RCC 7860 (cell line): ENCODE results near the gene CREBBP.
"Not testable (repeated sequence)": the region's sequence is repeated elsewhere in the genome, so short reads cannot be mapped to it uniquely, and the experiment has no call there.

Experiments
- DNase-seq: peaks from one replicate; pipeline ENCODE4 v3.0.0-alpha.2; 2015; ENCODE audit warnings: low spot score
- FAIRE-seq: peaks from 2 replicates; lab custom pipeline; 2012; peaks lifted over from hg19 to GRCh38; lab: Jason Lieb, UNC

CREBBP gene

DNA sequence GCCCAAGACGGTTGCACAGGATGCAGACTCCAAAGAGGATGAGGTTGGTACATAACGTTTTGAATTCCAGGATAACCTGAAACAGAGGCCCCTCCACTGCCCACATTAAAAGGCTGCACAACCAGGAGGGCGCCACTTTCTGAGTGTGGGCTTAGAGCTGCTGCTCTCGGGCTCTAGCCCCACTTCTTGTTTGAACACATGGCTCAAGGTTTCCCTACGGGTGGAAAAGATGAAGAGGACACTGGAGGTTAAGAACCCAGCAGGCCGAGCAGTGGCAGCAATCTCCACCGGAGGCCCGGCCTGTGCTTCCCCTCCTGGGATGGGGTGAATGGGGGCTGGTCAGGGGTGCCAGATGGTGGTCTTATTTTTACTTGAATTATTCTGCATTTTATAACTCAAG, 155.2 kb downstream of the CREBBP start:
- FAIRE-seq = no peak
- no peak for DNase-seq

DNA sequence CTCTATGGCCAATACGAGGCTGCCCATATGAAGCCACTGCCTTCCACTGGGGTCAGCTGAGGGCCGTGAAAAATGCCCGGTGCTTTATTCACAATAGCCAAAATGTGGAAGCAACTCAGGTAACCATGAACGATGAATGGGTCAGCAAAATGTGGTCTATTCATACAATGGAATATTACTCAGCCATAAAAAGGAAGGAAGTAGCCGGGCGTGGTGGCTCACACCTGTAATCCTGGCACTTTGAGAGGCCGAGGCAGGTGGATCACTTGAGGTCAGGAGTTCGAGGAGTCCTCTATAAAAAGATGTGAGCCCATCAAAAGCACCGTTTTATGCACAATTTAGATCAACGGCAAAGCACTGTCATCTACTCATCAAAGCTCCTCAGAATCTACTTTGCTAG, 158.0 kb downstream of the CREBBP start:
- FAIRE-seq = no peak
- no peak for DNase-seq

DNA sequence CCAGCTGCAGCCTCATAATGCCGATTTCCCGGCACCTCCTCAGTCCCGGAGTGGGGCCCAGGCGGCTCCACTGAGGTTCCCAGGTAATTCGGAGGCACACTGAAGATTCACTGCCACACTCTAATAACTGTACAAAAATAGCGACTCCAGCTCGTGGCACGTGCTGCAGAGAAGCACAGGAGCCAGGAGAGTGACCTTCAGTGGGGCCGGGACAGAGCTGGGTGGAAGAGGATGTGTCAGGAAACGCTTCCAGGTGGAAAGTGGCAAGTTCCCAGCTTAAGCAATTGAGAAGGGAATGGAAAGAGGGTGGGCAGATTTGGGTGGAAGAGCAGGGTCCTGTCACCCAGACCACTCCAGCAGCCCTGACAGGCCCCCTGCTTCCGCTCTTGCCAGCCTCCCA, 160.1 kb downstream of the CREBBP start:
- DNase-seq (no peak), FAIRE-seq (no peak)

DNA sequence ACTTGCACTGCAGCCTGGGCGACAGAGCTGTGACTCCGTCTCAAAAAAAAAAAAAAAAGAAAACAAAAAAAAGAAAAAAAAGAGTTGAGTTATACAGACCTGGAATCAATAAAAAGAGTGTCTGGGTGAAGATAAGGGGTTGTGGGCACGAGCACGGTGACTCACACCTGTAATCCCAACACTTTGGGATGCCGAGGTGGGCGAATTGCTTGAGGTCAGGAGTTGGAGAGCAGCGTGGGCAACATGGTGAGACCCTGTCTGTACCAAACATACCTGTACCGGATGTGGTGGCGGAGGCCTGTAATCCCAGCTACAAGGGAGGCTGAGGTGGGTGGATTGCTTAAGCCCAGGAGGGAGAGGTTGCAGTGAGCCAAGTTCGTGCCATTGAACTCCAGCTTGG, 161.9 kb downstream of the CREBBP start:
- DNase-seq (no peak), FAIRE-seq (no peak)

DNA sequence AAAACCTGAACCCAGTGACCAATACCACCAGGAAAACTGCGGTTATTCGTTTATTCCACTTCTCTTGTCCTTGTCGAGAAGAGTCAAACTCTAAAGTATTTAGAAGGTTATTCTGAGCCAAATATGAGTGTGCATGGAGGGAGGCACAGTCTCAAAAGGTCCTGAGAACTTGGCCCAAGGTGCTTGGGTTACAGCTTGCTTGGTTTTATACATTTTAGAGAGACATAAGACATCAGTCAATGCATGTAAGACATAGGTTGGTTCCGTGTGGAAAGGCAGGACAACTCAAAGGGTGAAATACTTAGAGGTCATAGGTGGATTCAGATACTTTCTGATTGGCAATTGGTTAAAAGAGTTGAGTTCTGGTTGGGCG, 162.5 kb downstream of the CREBBP start:
- DNase-seq = no peak
- FAIRE-seq = no peak

DNA sequence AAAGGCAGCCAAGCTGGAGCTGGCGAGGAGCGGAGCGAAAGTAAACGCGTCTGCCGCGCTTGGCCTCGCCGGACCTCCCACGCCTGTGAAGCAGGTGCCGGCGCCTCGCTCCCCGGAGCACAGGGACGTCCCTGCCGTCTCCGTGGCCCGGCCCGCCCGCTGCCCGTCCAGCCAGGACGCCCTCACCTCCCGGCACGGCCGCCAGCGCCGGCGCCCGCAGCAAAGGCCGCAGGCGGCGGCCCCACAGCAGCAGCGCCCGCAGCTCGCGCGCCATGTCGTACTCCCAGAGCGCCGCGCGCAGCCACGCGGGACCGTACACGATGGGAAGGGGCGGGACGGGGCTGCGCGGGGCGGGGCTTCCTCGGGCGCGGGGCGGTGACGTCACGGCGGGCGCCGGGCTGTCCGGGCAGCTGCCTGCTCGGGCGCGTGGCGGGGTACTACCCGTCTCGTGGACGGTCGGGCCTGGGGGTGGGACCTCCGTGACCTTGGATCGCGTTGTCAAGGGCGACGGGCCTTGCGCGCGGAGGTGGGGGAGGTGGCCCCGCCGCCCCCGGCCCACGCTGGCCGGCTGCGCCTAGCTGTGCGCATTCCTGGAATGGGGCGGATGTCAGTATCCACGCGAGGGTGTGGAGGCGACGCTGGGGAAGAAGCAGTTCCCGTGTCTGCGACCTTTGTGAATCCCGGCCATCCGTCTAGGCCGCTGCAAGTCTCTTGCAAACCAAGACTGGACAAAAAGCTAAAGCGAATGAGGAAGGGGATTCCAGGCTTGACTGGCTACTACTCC, 163.1 kb downstream of the CREBBP start, which contains the start of gene TRAP1:
Gene TRAP1, minus strand, starts transcription at position 290 of the 784 bp plus-strand sequence. Its CDS starts 16 bp downstream, at position 274.
- peak; percentile 70 for DNase-seq

DNA sequence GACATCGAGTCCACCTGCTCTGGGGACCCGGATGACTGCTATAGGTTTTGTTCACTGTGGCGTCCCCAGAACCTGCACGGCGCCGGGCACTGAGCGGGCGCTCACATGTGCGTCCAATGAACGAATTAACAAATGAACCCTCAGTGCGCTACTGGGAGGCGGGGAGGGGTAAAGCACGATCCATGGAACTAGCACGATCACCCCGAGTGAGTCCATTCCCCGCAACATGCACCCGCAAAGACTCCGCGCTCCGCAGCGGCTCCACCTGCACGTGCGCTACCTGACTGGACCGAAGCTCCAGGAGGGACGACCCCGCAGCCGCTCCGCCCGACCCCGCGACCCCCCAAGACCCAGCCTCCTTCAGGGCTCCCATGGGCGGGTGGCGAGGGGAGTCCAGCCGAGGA, 163.7 kb downstream of the CREBBP start:
- DNase-seq = no peak
- FAIRE-seq = no peak

More for the DNA sequence above, 163.1 kb downstream of the CREBBP start, which contains the start of gene TRAP1:
- FAIRE-seq = no peak

DNA sequence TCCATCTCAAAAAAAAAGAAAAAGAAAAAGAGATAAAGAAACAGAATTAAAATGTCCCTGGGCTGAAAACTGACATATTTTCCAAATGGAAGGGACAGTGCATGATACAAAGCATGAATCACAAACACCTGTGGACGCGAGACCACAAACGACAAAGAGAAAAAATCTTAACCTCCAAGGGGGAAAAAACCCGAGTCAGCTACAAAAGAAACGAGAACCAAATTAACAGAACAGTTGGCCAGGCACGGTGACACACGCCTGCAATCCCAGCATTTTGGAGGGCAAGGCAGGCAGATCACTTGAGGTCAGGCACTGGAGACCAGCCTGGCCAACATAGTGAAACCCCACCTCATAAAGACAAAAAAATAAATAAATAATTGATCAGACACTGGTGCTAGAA, 165.1 kb downstream of the CREBBP start:
- DNase-seq (no peak), FAIRE-seq (no peak)

DNA sequence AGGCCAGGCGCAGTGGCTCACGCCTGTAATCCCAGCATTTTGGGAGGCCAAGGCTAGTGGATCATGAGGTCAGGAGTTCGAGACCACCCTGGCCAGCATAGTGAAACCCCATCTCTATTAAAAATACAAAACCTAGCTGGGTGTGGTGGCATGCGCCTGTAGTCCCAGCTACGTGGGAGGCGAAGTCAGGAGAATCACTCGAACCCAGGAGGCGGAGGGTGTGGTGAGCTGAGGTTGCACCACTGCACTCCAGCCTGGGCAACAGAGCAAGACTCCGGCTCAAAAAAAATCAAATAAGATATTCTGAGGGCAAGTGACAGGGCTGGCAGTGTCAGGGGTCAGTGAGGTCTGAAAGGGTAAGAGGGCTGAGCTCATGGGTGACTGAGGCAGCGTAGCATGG, 166.1 kb downstream of the CREBBP start:
- not testable (repeated sequence) for DNase-seq, FAIRE-seq

DNA sequence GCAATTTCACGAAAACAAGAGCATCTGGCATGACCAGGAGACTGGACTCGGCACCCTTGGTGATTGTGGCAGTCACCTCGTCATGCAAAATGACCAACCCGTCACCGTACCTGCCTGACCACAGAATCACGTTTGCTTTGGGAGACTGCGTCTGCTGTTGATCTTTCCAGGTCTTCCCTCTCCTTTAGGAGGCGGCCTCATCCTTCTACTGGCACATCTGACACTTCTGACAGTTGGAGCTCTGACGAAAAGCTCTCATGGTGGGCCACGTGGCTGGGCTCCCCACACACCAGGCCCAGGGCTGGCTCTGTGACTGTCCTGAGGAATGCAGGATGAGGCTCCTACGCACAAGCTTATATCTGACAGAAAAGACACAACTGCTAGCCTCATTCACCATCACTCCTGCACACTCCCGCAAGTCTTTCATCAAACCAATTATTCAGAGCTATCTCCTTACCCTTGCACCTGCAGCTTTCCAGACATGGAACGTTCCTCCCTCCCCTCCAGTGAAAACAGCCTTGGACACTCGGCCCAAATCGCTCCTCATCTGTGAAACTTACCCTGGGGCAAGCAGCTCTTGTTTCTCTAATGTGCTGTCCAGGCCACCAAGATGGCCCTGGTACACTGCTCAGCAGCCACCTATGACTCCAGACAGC, 166.8 kb downstream of the CREBBP start:
- no peak for DNase-seq
- no peak for FAIRE-seq

DNA sequence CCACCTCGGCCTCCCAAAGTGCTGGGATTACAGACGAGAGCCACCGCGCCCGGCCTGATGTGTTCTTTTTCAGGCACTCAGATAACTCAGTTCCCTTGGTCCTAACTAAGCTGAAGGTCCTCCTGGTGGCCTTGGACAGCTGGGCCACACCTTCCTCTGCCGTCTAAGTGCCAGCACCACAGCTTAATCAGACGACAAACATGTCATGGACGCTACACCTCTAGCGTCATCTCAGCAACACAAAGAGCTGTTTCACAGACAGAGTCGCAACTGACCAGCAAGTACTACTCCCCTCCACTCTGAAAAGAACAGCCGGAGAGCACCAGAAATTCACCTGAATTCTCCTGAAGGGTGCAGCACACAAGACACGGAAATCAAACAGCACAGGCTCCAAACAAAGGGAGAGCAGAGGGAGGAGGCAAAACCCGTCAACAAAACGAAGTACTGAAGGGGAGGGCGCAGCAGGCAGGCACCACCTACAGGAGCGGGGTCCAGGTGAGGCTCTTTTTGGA, 167.6 kb downstream of the CREBBP start:
- DNase-seq (no peak), FAIRE-seq (no peak)

DNA sequence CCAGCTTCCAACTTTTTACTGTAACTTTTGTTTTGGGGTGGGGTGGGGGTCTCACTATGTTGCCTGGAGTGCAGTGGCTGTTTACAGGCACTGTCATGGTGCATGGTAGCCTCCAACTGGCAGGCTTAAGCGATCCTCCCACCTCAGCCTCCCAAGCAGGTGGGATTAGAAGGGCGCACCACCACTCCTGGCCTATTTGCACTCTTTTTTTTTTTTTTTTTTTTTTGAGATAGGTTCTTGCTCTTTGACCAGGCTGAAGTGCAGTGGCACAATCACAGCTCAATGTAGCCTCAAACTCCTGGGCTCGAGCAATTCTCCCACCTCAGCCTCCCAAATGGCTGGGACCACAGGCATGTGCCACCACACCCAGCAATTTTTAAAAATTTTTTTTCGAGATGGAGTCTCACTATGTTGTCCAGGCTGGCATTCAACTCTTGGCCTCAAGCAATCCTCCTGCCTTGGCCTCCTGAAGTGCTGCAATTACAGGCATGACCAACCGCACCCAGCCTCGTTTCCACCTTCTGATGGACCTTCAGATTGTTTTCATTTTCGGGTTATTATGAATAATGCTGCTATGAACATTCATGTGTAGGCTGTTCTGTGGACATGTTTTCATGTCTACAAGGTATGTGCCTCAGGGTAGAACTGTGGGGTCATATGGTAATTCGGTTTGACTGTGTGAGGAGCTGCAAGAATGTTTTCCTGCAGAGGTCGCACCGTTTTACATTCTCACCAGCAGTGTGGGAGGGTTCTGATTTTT, 174.1 kb downstream of the CREBBP start:
- DNase-seq = no peak
- FAIRE-seq = no peak

DNA sequence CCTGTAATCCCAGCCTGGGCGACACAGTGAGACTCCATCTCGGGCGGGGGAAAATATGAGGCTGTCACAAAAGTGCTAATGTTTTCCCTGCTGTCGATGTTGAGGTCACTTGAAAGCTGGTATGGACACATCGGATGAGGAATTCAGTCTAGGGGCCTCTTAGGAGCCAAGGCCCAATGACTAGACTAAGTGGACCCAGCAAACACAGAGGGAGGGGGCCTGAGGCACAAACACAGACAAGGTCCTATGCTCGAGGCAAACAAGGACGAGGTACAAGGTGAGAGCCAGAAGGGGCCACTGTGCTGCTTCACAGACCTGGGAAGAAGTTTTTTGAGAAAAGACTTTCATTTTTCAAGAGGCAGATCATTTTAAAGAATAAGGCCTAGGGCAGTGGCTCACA, 178.4 kb downstream of the CREBBP start:
- DNase-seq (no peak), FAIRE-seq (no peak)

DNA sequence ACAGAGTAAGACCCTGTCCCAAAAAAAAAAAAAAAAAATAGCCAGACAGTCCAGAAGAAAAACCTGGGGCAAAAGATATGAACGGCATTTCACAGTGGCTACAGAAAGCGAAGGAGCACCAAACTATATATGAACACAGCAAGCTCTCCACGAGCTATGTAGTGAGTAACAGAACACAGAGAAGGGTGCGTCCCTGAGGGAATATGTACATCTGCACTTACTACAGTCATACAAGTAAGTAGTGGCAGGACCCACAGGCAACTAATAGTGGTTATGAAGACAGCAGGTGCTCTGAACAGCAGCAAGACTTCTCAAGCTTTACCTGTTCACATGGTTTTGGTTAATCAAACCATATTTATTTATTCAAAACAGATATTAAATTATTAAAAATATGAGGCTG, 179.0 kb downstream of the CREBBP start:
- no peak for FAIRE-seq
- DNase-seq = no peak

DNA sequence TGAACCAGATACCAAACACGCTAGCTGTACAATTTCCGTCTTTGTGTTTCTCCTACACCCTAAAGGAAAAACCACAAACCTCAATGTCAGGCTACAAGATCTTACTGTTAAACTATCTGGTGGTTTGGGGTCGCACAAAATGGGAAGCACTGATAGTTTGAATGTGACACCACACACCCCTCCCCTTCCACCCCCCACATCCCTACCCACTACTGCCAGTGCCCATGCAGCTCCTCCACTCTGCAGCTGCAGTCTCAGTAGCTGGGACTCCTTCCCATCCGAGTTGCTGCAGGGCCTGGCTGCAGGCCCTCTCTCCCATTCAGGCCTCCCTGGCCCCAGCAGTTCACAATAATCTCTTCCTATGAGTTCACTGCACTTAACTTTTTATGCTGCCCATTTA, 181.6 kb downstream of the CREBBP start:
- FAIRE-seq (no peak), DNase-seq (no peak)

DNA sequence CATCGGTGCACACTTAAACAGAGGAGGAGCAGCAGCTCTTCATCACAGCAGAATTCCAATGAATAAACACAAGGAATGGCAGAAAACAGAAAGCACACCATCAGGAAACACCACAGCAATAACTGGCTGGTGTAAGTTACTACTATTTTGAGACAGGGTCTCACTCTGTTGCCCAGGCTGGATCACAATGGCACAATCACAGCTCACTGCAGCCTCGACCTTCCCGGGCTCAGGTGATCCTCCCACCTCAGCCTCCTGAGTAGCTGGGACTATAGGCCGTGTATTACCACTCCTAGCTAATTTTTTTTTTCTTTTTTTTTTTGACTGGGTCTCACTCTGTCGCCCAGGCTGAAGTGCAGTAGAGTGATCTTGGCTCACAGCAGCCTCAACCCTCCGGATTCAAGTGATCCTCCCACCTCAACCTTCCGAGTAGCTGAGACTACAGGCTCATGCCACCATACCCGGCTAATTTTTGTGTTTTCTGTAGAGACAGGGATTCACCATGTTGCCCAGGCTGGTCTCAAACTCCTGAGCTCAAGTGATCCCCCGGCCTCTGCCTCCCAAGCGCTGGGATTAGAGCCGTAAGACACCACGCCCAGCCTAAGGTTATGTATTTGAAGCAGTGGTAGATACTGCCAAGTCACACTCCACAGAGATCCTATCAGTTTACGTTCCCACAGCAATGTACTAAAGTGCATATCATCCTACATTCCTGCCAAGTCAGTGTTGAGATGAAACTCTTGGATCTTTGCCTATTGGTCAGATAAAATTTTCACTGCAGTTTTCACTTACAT, 183.9 kb downstream of the CREBBP start:
- DNase-seq (peak; percentile 84), FAIRE-seq (peak; percentile 80)

DNA sequence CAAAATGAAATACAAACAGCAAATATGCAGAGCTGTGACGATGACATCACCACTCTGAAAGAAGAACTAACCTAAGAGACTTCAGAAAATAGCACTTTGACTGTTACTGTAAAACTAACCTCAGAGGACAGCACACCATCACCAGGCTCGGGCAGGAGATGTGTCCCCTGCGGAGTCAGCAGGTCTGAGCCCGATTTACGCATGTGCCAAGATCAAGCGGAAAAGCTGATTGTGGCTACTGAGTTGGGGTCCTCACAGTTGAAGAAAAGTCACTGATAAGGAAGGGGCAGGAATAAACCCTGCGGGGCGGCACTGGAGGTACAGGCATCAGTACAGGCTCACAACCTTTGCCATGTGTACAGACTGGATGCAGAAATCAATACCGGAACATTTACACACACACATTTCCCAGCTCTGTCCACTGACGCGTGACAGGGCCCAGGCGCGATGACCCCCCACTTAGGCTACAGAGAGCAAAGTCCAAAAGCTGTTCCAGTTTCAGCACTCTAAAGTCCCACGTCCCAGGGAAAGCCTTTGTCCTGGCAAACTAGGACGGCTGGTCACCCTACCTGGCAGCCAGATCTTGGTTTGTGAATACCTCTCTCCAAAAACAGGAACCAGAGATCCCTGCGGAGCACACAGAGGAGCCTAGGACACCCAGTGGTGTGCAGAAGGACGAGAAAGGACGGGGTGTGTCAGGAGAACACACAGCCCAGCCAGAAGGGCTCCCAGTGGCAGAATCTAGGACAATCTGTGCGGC, 184.7 kb downstream of the CREBBP start:
- peak; percentile 70 for DNase-seq
- peak; percentile 44 for FAIRE-seq

DNA sequence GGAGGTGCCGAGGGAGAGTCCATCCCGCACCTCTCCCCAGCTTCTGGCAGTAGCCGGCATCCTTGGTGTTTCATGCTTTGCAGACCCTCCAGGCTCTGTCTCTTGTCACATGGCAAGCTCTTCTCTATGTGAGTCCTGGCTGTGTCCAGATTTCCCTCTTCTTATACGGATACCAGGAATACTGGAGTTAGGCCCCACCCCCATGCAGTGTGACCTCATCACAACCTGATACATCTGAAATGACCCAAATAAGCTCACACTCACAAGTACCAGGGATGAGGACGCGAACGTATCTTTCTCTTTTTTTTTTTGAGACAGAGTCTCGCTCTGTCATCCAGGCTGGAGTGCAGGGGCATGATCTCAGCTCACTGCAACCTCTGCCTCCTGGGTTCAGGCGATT, 186.5 kb downstream of the CREBBP start:
- DNase-seq (no peak), FAIRE-seq (no peak)

DNA sequence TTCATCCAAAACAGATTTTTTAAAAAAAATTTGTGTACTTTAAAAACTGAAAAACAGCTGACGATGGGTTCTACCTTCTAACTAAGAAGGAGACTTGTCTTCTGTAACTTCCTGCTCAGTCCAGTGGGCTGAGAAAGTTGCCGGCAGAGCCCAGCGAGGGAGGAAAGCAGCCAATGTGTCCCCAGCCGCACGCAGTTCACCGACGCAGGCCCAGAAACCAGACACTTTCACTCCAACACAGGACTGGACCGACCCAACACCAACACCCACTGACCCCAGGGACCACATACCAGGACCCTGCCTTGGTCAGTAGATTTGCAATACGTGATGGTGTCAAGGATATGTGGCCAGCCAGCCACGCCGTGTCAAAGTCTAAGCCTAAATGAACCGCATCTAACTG, 188.8 kb downstream of the CREBBP start:
- FAIRE-seq (no peak), DNase-seq (no peak)
